HepG2 (cell line): ENCODE data around the gene FFAR1. TPM values are rescaled to one million over a fixed set of nuclear protein-coding genes. Genes with fewer than 3 reads are reported as not detected.

Experiments
- ATAC-seq: fragments of 200-7000 bp; cut with Tn5 transposase; 3 replicates; pipeline ENCODE4 v1.9.1; 2020; ENCODE audit warnings: mild to moderate bottlenecking, moderate library complexity
- BruUV-seq: library from RNA; stranded (reverse); fragments of 400-500 nt; replicated peaks from 2 replicates; lab custom pipeline; 2021; lab: Mats Ljungman, UMichigan
- CTCF ChIA-PET: fragments of 300-600 bp; formaldehyde crosslinking; extraction: SDS; loops from one replicate; lab custom pipeline; 2021; ENCODE audit warnings: low total read pairs, inconsistent platforms, low intra/inter-chr PET ratio; lab: Yijun Ruan, JAX
- POLR2A ChIA-PET: fragments of 350-600 bp; sonication (Branson Sonifier 250); formaldehyde crosslinking; loops from one replicate; lab custom pipeline; 2020; ENCODE audit warnings: antibody characterized with exemption, inconsistent platforms; lab: Yijun Ruan, JAX
- DNase-seq: peaks from one replicate; pipeline ENCODE4 v3.0.0-alpha.2; 2015; ENCODE audit warnings: low spot score
- FAIRE-seq: peaks from 3 replicates; lab custom pipeline; 2011; peaks lifted over from hg19 to GRCh38; lab: Jason Lieb, UNC
- H2AFZ ChIP-seq: one replicate; pipeline ENCODE4 v1.6.1; 2011; ENCODE audit warnings: low read length, inconsistent platforms
- H3K27ac ChIP-seq: fragments of 300-600 bp; 3 replicates; pipeline ENCODE4 v1.8.0; 2011; ENCODE audit warnings: mixed run types, mild to moderate bottlenecking, mixed read lengths, low read length, inconsistent platforms; ENCODE audit not compliant: insufficient read depth; ENCODE audit errors: extremely low read length
- H3K27me3 ChIP-seq, 2 experiments: fragments of 200-600 bp in 1 of 2; 2 replicates in 1 of 2; 3 replicates in 1 of 2; pipeline versions ENCODE4 v1.6.0 to v1.8.0; 2011; ENCODE audit warnings: low read length in 2 of 2, mild to moderate bottlenecking in 2 of 2, moderate library complexity in 2 of 2, inconsistent platforms in 1 of 2; ENCODE audit not compliant: insufficient read depth in 2 of 2, control insufficient read depth in 1 of 2
- H3K36me3 ChIP-seq, 2 experiments: fragments of 200-600 bp in 1 of 2; replicated peaks in 1 of 2; 2 replicates in 1 of 2; 3 replicates in 1 of 2; pipeline versions ENCODE4 v1.5.1 to v1.8.0; 2011; ENCODE audit warnings: low read length in 2 of 2, inconsistent platforms in 1 of 2; ENCODE audit not compliant: insufficient read depth in 2 of 2, control insufficient read depth in 1 of 2
- H3K4me1 ChIP-seq: 2 replicates; pipeline ENCODE4 v1.5.1; 2012; ENCODE audit warnings: low read length, inconsistent platforms; ENCODE audit not compliant: insufficient read depth
- H3K4me2 ChIP-seq: 2 replicates; pipeline ENCODE4 v1.6.0; 2011; ENCODE audit warnings: low read depth, low read length, inconsistent platforms
- H3K4me3 ChIP-seq, 3 experiments: fragments of 200-600 bp in 1 of 3; sonication (generic), shearing (Covaris generic) in 1 of 3; replicated peaks in 1 of 3; 2 replicates each; pipeline ENCODE4 v1.5.1; 2011 to 2016; ENCODE audit warnings: low read length in 3 of 3, inconsistent platforms in 2 of 3, low read depth in 2 of 3, mild to moderate bottlenecking in 2 of 3, control low read depth in 1 of 3, mixed read lengths in 1 of 3; ENCODE audit not compliant: insufficient read depth in 1 of 3
- H3K79me2 ChIP-seq: one replicate; pipeline ENCODE4 v1.6.1; 2011; ENCODE audit warnings: low read length, inconsistent platforms; ENCODE audit not compliant: insufficient read depth
- H3K9ac ChIP-seq: 2 replicates; pipeline ENCODE4 v1.6.0; 2011; ENCODE audit warnings: mild to moderate bottlenecking, low read depth, low read length, inconsistent platforms; ENCODE audit not compliant: insufficient read depth
- H3K9me3 ChIP-seq: 2 replicates; pipeline ENCODE4 v1.5.1; 2012; ENCODE audit warnings: mild to moderate bottlenecking, low read length
- H4K20me1 ChIP-seq: 2 replicates; pipeline ENCODE4 v1.6.0; 2011; ENCODE audit warnings: inconsistent platforms, mild to moderate bottlenecking, low read length, moderate library complexity; ENCODE audit not compliant: insufficient read depth
- ARID4A ChIP-seq: sonication (generic); formaldehyde crosslinking; IDR thresholded peaks from 2 replicates; pipeline ENCODE4 v1.5.0; 2020; ENCODE audit warnings: mild to moderate bottlenecking, missing genetic modification reagents, borderline replicate concordance
- CEBPB ChIP-seq: IDR thresholded peaks from 2 replicates; pipeline ENCODE4 v1.6.1; 2011; ENCODE audit warnings: low read depth, low read length, improper control_type of control experiment, borderline replicate concordance
- PLRG1 ChIP-seq: fragments of 450-650 bp; conservative IDR thresholded peaks from 2 replicates; pipeline ENCODE4 v1.6.1; 2016
- ZBTB38 ChIP-seq: sonication (generic); formaldehyde crosslinking; IDR thresholded peaks from 2 replicates; pipeline ENCODE4 v1.5.1; 2020; ENCODE audit warnings: mild to moderate bottlenecking, missing genetic modification reagents
- ZBTB4 ChIP-seq: sonication (generic); formaldehyde crosslinking; IDR thresholded peaks from 2 replicates; pipeline ENCODE4 v1.4.0; 2020; ENCODE audit warnings: missing genetic modification reagents, mild to moderate bottlenecking, borderline replicate concordance
- WGBS: methylation state at CpG from one replicate; pipeline ENCODE4 v1.1.6; 2017; ENCODE audit warnings: low lambda C conversion rate; 5-methylcytosine and 5-hydroxymethylcytosine counted together
- in situ Hi-C: cut with HindIII; loops from 2 replicates; pipeline ENCODE4 v1.10.0; 2017; ENCODE audit warnings: low pct_unique_long_range_greater_than_20kb; ENCODE audit not compliant: extremely low pct_ligation_motif_present
- intact Hi-C: fragments of 100-400 bp; cut with micrococcal nuclease; formaldehyde crosslinking; loops from one replicate; pipeline ENCODE4 v1.10.0; 2022; ENCODE audit not compliant: unreplicated experiment
- polyA plus RNA-seq, 8 experiments: library from polyadenylated mRNA; depleted of rRNA in 3 of 8; stranded (reverse) in 7 of 8; unstranded in 1 of 8; fragments of >200 nt; fragmentation: Illumina TruSeq in 4 of 8; extraction: Trizol in 4 of 8; gene quantifications; 2 replicates each; pipeline versions ENCODE4 v1.2.1 to v1.2.3, GENCODE V29; 2011 to 2016; ENCODE audit warnings: low read depth in 4 of 8, missing spikeins in 1 of 8, mixed read lengths in 1 of 8; ENCODE audit not compliant: insufficient read depth in 1 of 8
- total RNA-seq, 5 experiments: library from RNA; depleted of rRNA; stranded (reverse); fragments of >200 nt; fragmentation: Illumina TruSeq; extraction: Trizol; gene quantifications; 2 replicates each; pipeline ENCODE4 v1.2.3, GENCODE V29; 2016; ENCODE audit warnings: low read depth in 1 of 5

Gene FFAR1
- total and polyA plus RNA-seq, 2 of the 13 experiments (the other 11 are each of a cell fraction or from before 2014, with no cell fraction given) = not detected

- Histone ChIP-seq H3K4me3 (no peak overlapping the region), H3K36me3 (no peaks in the 10 kb centered on the region), H3K4me2 (no peak overlapping the region), H3K27me3 (no peaks in the 10 kb centered on the region), H4K20me1 (no peaks in the 10 kb centered on the region), H2AFZ (no peak overlapping the region), H3K27ac (peak overlapping the region; percentile 77), H3K9ac (peak overlapping the region; percentile 41; the same call in 1 of the 2 replicates), H3K9me3 (no peaks in the 10 kb centered on the region), H3K79me2 (no peaks in the 10 kb centered on the region), H3K4me1 (peaks cover 56% of the 10 kb centered on the region)
- CTCF ChIA-PET = no interaction called here
- POLR2A ChIA-PET = interaction anchor here (1.3 to 2.6 kb wide), 2 partner anchors 11 to 36 kb away, joined by 4 to 7 read pairs; partner anchors contain the start of gene USF2
- TF ChIP-seq ARID4A (CRISPR knock-in tag) = 0 out of 2 replicates have a peak, but pooled peaks have one; percentile 1
- no peak for TF ChIP-seq PLRG1
- no peak for TF ChIP-seq CEBPB
- TF ChIP-seq ZBTB38 (CRISPR knock-in tag) = peak; percentile 47; the same call in 1 of the 2 replicates
- TF ChIP-seq ZBTB4 (CRISPR knock-in tag) = peak; percentile 14; the same call in 1 of the 2 replicates
- no peak for FAIRE-seq
- intact Hi-C loops (no loop called here), in situ Hi-C loops (no loop called here)
- WGBS = 90% methylated on average over 5 of the region's 6 CpGs
- no peak for DNase-seq
- no TSS peak for BruUV-seq
- ATAC-seq = no peak
Observed at GRCh38 chr19:35305181-35305580, 42.5 kb upstream of the FFAR1 start.
